A673 (cell line): ENCODE data around the gene THBS4.

ENCODE experiments used
- CTCF ChIP-seq: fragments of 300-800, 200-600 bp; sonication (generic); conservative IDR thresholded peaks from 2 replicates; pipeline ENCODE4 v1.5.1; 2017; ENCODE audit warnings: low read depth, mild to moderate bottlenecking, antibody characterized with exemption, low read length, moderate library complexity, mixed read lengths
- EZH2 ChIP-seq: fragments of 200-600 bp; sonication (generic); IDR thresholded peaks from 2 replicates; pipeline ENCODE4 v1.6.1; 2017; ENCODE audit warnings: borderline replicate concordance, low read depth, mild to moderate bottlenecking, mixed read lengths, antibody characterized with exemption, low read length; ENCODE audit not compliant: poor library complexity, severe bottlenecking

GRCh38 chr5:80060966-80061365 lies 25.8 kb downstream of the THBS4 start:
- TF ChIP-seq CTCF (no peak), EZH2 (no peak)
